GM18511 (cell line): ENCODE measurements around the gene MAPK12.
A peak's percentile ranks its signal among the peaks of the same experiment; 100 is the strongest.

Experiments
- ATAC-seq: cut with Tn5 transposase; IDR thresholded peaks from one replicate; pipeline ENCODE4 v1.9.1; 2021; ENCODE audit warnings: mild to moderate bottlenecking, moderate library complexity; ENCODE audit not compliant: unreplicated experiment

Gene MAPK12

GRCh38 chr22:50269573-50269969 lies 8.1 kb upstream of the MAPK12 start:
- ATAC-seq, result no peak

GRCh38 chr22:50268655-50269113 lies 7.2 kb upstream of the MAPK12 start:
- no peak for ATAC-seq

DNA sequence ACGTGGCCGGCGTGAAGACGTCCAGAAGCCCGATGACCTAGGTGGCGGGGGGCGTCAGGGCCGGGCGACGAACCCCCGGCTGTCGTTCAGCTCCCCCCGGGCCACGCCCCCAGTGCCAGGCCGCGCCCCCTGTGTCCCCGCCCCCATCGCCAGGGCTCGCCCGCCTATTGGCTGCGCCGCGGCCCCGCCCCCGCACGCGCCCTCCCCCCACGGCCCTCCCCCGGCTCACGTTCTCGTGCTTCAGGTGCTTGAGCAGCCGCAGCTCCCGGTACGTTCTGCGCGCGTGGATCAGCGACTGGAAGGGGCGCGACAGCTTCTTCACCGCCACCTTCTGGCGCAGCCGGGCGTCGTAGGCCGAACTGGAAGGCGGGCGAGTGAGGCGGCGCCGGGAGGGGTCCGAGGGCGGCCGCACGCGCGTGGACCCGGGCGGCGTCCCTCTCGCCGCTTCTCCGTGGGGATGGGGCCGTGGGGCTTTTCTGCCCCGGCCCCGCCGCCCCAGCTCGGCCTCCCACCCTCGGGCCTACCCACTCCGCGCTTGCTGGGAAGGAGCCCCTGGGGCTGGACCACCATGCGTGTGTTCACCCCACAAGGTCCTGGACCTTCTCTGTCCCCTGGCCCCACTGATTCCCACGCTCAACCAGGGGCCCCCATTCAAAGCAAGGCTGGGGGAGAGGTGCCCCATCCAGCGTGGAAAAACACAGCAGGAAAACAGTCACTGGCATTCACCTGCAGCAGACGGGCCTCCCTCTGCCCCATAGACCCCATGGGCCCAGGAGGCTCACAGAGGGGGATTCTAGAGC lies 6.3 kb upstream of the MAPK12 start:
- no peak for ATAC-seq

GRCh38 chr22:50266994-50267393 lies 5.5 kb upstream of the MAPK12 start:
- ATAC-seq, result no peak

DNA sequence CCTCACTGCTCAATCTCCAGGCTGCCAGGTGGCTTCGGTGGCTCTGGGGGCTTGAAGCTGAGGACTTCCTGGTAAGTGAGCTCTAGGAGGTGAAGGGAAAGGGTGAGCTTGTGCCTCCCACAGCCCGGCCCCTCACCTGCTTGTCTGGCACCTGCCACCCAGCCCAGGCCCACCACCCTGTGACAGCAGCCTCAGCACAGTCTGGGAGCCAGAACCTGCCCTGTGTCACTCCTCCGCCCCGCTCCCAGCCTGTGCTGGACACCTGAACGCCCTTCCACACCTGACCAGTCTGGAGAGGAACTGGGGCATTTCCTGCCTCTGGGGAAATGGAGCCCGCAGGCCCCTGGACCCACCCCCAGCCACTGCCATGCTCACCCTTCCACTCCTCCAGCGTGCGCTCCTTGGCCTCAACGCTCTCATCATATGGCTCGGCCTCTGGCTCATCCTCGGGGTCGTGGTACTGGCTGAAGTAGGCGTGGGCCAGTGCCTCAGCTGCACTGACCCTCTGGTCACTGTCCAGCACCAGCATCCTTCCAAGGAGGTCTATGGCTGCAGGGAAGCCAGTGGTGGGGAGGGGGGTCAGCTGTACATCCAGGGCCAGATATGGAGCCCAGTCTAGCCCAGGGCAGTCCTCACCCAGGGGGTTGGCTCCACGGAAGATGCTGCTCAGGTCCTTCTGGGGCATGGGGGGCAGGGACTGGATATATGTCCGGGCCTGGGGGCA lies 3.6 kb upstream of the MAPK12 start:
- no peak for ATAC-seq

- ATAC-seq, result no peak
Observed at GRCh38 chr22:50264104-50264745, 2.7 kb upstream of the MAPK12 start.

GRCh38 chr22:50262973-50263617 lies 1.6 kb upstream of the MAPK12 start:
- ATAC-seq, result no peak

DNA sequence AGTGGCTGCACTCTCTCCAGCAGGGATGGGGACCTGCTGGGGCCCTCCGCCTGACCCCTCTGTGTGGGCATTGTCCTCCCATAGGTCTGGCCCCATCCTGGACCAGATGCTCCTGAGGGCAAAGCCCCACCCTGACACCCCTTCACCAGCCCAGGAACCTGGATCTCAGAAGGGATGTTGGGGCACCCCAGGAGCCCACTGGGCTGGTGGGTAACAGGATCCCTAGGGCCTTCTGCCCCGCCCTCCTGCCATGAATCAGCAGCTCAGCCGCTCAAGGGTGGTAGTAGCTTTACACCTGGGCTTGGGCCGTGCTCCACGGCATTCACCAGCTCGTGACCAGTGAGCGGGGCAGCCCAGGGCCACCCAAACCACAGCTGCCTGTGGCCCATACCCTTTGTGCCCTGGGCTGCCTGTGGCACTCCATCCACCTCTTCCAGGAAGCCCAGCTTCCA lies 1.0 kb upstream of the MAPK12 start:
- ATAC-seq, result no peak

GRCh38 chr22:50260801-50261614 lies 475 bp downstream of the MAPK12 start:
- ATAC-seq, result peak; percentile 40

DNA sequence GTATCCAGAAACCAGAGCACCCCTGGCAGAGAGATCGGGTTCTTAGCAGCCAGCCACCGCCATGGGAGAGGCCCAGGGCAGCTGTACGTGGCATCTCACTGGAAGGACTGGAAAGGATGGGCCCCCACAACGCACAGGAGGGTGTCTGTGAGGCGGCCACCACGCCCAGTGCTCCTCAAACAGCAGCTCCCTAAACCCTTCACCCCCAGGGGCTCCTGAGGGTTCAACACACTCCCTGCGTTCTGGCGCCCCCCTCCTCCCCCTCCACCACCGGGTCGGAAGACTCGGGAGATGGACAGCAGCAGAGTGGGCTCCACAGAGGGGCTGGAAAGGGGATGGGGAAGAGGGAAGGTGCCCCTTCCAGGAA lies 1.1 kb downstream of the MAPK12 start:
- no peak for ATAC-seq

GRCh38 chr22:50259302-50259701 lies 2.2 kb downstream of the MAPK12 start:
- no peak for ATAC-seq

- ATAC-seq, result no peak
Observed at GRCh38 chr22:50258361-50259292, 2.9 kb downstream of the MAPK12 start.

GRCh38 chr22:50257451-50258360 lies 3.8 kb downstream of the MAPK12 start:
- ATAC-seq, result no peak

DNA sequence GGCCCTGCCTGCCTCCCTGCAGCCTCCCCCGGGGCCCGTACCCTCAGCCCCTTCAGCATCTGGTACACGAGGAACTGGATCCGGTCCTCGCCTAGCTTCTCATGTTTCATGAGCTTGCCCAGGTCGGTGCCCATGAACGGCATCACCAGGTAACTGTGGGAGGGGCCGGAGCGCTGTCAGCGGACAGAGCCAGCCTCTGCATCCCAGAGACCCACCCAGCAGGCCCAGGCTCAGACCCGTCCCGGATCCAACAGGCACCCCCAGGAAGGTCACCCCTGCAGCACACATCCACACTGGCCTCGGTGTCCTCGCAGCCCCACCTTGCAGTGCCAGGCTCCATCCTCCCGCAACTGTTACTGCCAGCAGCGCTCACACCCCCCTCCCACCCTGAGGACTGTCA lies 4.4 kb downstream of the MAPK12 start:
- no peak for ATAC-seq

- no peak for ATAC-seq
Observed at GRCh38 chr22:50256258-50256862, 5.1 kb downstream of the MAPK12 start.

DNA sequence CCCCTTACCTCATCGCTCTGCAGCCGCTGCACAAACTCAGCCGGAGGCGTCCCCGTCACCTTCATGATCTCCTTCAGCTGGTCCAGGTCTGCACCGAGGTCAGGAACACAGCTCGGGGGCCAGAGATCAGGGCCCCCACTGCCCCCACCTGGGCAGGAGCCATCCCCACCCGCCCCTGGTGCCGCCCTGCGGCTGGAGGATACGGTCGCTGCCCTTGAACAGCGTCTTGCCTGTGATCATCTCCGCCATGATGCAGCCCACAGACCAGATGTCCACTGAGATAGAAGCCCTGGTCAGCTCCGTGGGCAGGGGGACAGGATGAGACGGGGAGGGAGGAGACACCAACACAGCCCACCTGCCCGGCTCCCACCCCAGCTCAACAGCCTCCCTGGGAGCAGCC lies 5.9 kb downstream of the MAPK12 start:
- ATAC-seq, result no peak

DNA sequence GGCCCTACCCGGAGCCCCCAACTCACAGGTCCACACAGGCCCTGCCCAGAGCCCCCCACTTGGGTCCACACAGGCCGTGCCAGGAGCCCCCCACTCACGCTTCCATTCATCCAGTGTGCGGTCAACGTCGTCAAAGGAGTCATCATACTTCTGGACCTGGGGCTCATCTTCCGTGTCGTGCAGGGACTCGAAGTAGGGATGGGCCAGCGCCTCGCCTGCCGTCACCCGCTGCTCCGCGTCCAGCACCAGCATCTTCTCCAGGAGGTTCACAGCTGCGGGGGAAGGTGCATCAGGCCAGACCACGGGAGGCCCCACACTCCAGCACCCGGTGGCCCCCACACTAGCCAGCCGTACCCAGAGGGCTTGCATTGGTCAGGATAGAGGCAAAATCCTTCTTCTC lies 6.4 kb downstream of the MAPK12 start:
- ATAC-seq, result no peak

- ATAC-seq, result no peak
Observed at GRCh38 chr22:50253941-50254340, 7.5 kb downstream of the MAPK12 start.
